ENCODE measurements around the gene GABRG3.

The GABRG3 gene

DNA sequence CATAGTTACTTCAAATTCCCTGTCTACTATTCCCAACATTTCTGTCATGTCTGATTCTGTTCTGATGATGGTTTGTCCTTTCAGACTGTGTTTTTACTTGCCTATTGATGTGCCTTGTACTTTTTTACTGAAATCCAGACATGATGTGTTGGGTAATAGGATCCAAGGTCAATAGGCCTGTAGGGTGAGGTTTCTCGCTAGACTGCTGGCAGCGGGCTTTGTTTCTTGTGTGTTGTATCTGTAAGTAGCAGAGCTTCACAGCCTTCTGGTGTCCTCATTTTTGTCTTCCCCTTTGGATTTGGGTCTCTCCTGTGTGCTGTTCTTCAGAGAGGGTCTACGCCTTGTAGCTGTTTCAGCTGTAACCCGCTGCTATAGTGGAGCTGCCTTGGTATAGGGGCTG lies 140.3 kb downstream of the GABRG3 start (continued):
- TF ChIP-seq CSDC2 (CRISPR knock-in tag; IDR thresholded peaks at IDR 0.05) (no peak), ZFP3 (CRISPR knock-in tag; IDR thresholded peaks at IDR 0.05) (no peak), GLIS3 (CRISPR knock-in tag; IDR thresholded peaks at IDR 0.05) (no peak), TCF4 (CRISPR knock-in tag; IDR thresholded peaks at IDR 0.05; ENCODE audit: borderline replicate concordance) (no peak), SNAI2 (CRISPR knock-in tag; IDR thresholded peaks at IDR 0.05) (no peak)

DNA sequence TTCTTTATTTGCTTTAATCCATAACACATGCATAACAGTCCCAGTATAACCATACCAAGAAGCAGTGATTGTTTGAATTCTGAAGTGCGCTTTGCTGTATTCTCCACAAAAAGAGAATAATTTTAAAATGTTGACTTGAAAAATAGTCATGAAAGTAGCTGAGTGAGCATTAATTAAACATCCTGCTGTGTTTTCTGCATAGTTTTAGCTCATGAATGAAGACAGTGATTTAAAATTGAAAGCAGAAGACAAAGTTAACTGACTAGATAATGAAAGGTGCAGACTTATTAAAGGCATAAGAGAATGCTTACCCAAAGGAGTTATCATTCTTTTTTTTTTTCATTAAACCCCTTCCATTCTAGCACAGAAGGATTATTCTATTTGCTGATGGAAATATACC lies 143.5 kb downstream of the GABRG3 start:
- ATAC-seq, result no peak

DNA sequence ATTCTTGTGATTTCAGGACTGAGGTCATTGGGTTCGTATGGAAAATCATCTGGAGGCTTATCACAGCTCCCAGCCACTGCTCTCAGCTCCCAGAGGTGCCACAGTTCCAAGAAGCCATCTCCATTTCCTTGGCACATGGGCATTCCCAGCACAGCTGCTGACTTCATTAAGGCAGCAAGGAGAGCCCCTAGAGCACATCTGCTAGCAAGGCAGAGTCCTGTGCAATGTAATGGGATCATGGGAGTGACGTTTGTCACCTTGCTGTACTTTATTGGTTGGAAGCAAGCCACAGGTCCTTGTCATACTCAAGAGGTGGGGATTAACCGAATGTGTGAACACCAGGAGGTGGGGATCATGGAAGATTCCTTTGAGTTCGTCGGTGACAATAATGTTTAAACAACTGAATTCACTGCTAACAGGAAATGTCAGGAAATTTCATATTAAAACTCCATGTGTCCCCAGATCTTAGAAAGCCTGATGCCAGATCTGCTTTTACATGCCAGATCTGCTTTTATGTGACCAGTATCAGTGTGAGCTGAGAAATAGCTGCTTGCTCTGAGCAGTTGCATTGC lies 148.8 kb downstream of the GABRG3 start:
- TF ChIP-seq ZFP3 (CRISPR knock-in tag; IDR thresholded peaks at IDR 0.05), result no peak
- TF ChIP-seq TCF4 (CRISPR knock-in tag; IDR thresholded peaks at IDR 0.05; ENCODE audit: borderline replicate concordance), result peak; percentile 22; the same call in 1 of the 2 replicates
- no peak for TF ChIP-seq ZC3H10 (CRISPR knock-in tag; IDR thresholded peaks at IDR 0.05)
- ATAC-seq, result no peak

More for the DNA sequence above, 143.5 kb downstream of the GABRG3 start:
- TF ChIP-seq ARNTL (CRISPR knock-in tag; IDR thresholded peaks at IDR 0.05; ENCODE audit: borderline replicate concordance, low read depth) (no peak), TCF4 (CRISPR knock-in tag; IDR thresholded peaks at IDR 0.05; ENCODE audit: borderline replicate concordance) (no peak)

DNA sequence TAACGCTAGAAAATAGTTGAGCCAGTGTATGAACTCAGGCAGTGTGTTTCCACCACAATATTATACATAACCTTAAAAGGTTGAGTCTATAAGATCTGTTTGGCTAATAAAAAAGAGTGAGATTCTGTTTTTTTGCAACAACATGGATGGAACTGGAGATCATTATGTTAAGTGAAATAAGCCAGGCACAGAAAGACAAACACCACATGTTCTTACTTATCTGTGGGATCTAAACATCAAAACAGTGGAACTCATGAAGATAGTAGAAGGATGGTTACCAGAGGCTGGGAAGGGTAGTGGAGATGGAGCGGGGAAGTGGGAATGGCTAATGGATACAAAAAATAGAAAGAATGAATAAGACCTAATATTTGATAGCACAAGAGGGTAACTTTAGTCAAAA lies 150.7 kb downstream of the GABRG3 start:
- no peak for ATAC-seq
- TF ChIP-seq GLIS3 (CRISPR knock-in tag; IDR thresholded peaks at IDR 0.05) (no peak), ZNF8 (CRISPR knock-in tag; IDR thresholded peaks at IDR 0.05) (peak; percentile 33; the same call in 1 of the 2 replicates), TCF4 (CRISPR knock-in tag; IDR thresholded peaks at IDR 0.05; ENCODE audit: borderline replicate concordance) (peak; percentile 94)
- TF ChIP-seq, protein P1, sequence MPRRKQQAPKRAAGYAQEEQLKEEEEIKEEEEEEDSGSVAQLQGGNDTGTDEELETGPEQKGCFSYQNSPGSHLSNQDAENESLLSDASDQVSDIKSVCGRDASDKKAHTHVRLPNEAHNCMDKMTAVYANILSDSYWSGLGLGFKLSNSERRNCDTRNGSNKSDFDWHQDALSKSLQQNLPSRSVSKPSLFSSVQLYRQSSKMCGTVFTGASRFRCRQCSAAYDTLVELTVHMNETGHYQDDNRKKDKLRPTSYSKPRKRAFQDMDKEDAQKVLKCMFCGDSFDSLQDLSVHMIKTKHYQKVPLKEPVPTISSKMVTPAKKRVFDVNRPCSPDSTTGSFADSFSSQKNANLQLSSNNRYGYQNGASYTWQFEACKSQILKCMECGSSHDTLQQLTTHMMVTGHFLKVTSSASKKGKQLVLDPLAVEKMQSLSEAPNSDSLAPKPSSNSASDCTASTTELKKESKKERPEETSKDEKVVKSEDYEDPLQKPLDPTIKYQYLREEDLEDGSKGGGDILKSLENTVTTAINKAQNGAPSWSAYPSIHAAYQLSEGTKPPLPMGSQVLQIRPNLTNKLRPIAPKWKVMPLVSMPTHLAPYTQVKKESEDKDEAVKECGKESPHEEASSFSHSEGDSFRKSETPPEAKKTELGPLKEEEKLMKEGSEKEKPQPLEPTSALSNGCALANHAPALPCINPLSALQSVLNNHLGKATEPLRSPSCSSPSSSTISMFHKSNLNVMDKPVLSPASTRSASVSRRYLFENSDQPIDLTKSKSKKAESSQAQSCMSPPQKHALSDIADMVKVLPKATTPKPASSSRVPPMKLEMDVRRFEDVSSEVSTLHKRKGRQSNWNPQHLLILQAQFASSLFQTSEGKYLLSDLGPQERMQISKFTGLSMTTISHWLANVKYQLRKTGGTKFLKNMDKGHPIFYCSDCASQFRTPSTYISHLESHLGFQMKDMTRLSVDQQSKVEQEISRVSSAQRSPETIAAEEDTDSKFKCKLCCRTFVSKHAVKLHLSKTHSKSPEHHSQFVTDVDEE (CRISPR knock-in tag; IDR thresholded peaks at IDR 0.05), result peak; percentile 84; the same call in 1 of the 2 replicates
- TF ChIP-seq, protein P2, sequence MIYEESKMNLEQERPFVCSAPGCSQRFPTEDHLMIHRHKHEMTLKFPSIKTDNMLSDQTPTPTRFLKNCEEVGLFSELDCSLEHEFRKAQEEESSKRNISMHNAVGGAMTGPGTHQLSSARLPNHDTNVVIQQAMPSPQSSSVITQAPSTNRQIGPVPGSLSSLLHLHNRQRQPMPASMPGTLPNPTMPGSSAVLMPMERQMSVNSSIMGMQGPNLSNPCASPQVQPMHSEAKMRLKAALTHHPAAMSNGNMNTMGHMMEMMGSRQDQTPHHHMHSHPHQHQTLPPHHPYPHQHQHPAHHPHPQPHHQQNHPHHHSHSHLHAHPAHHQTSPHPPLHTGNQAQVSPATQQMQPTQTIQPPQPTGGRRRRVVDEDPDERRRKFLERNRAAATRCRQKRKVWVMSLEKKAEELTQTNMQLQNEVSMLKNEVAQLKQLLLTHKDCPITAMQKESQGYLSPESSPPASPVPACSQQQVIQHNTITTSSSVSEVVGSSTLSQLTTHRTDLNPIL (CRISPR knock-in tag; IDR thresholded peaks at IDR 0.05; ENCODE audit: low read depth), result no peak

DNA sequence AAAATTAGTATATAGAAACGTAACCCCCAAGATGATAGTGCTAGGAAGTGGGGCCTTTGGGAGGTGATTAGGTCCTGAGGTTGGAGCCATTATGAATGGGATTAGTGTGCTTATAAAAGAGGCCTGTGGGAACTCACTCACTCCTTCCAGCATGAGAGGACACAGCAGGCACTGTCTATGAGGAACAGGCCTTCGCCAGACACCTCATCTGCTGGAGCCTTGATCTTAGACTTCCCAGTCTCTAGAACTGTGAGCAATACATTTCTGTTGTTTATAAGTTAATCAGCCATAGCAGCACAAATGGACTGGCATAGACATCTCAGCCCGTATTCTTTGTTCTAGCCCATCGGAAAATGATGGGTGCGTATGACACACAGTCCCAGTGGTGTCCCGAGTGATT lies 152.3 kb downstream of the GABRG3 start:
- no peak for TF ChIP-seq ZC3H10 (CRISPR knock-in tag; IDR thresholded peaks at IDR 0.05)
- no peak for TF ChIP-seq ZNF8 (CRISPR knock-in tag; IDR thresholded peaks at IDR 0.05)
- TF ChIP-seq, protein P1 (CRISPR knock-in tag; IDR thresholded peaks at IDR 0.05), result no peak
- no peak for TF ChIP-seq GLIS3 (CRISPR knock-in tag; IDR thresholded peaks at IDR 0.05)
- TF ChIP-seq ZNF565 (CRISPR knock-in tag; conservative IDR thresholded peaks at IDR 0.05; ENCODE audit: low read depth), result no peak
- no peak for TF ChIP-seq OSR1 (CRISPR knock-in tag; IDR thresholded peaks at IDR 0.05)
- no peak for TF ChIP-seq ISL1 (CRISPR knock-in tag; IDR thresholded peaks at IDR 0.05)
- TF ChIP-seq CSDC2 (CRISPR knock-in tag; IDR thresholded peaks at IDR 0.05), result no peak
- no peak for TF ChIP-seq ARNTL (CRISPR knock-in tag; IDR thresholded peaks at IDR 0.05; ENCODE audit: borderline replicate concordance, low read depth)
- TF ChIP-seq, protein P3, sequence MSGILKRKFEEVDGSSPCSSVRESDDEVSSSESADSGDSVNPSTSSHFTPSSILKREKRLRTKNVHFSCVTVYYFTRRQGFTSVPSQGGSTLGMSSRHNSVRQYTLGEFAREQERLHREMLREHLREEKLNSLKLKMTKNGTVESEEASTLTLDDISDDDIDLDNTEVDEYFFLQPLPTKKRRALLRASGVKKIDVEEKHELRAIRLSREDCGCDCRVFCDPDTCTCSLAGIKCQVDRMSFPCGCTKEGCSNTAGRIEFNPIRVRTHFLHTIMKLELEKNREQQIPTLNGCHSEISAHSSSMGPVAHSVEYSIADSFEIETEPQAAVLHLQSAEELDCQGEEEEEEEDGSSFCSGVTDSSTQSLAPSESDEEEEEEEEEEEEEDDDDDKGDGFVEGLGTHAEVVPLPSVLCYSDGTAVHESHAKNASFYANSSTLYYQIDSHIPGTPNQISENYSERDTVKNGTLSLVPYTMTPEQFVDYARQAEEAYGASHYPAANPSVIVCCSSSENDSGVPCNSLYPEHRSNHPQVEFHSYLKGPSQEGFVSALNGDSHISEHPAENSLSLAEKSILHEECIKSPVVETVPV (CRISPR knock-in tag; IDR thresholded peaks at IDR 0.05), result no peak
- TF ChIP-seq ESRRG (CRISPR knock-in tag; IDR thresholded peaks at IDR 0.05), result no peak
- TF ChIP-seq, protein P4, sequence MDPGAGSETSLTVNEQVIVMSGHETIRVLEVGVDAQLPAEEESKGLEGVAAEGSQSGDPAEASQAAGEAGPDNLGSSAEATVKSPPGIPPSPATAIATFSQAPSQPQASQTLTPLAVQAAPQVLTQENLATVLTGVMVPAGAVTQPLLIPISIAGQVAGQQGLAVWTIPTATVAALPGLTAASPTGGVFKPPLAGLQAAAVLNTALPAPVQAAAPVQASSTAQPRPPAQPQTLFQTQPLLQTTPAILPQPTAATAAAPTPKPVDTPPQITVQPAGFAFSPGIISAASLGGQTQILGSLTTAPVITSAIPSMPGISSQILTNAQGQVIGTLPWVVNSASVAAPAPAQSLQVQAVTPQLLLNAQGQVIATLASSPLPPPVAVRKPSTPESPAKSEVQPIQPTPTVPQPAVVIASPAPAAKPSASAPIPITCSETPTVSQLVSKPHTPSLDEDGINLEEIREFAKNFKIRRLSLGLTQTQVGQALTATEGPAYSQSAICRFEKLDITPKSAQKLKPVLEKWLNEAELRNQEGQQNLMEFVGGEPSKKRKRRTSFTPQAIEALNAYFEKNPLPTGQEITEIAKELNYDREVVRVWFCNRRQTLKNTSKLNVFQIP (CRISPR knock-in tag; IDR thresholded peaks at IDR 0.05; ENCODE audit: borderline replicate concordance, low read depth), result no peak
- no peak for TF ChIP-seq TCF4 (CRISPR knock-in tag; IDR thresholded peaks at IDR 0.05; ENCODE audit: borderline replicate concordance)
- TF ChIP-seq ZFP30 (CRISPR knock-in tag; IDR thresholded peaks at IDR 0.05), result no peak
- TF ChIP-seq ZFP3 (CRISPR knock-in tag; IDR thresholded peaks at IDR 0.05), result no peak
- TF ChIP-seq ZNF70 (CRISPR knock-in tag; IDR thresholded peaks at IDR 0.05), result no peak
- TF ChIP-seq SNAI2 (CRISPR knock-in tag; IDR thresholded peaks at IDR 0.05), result no peak
- no peak for ATAC-seq

Data from SK-N-SH treated with all-trans-retinoic acid at 6 μM for 48 hours (cell line).